Measurements from ENCODE around the gene GABARAP. TPM values are rescaled to one million over a fixed set of nuclear protein-coding genes. Genes with fewer than 3 reads are reported as not detected.
A peak's percentile ranks its signal among the peaks of the same experiment; 100 is the strongest.

The GABARAP gene
- total RNA-seq, 2 donors from 2014 or later: 187 to 446 TPM

- H3K27ac ChIP-seq: peak overlapping the region in 1 of 2 donors; percentile 3
Measured at GRCh38 chr17:7262935-7263800, 20.9 kb upstream of the GABARAP start.

DNA sequence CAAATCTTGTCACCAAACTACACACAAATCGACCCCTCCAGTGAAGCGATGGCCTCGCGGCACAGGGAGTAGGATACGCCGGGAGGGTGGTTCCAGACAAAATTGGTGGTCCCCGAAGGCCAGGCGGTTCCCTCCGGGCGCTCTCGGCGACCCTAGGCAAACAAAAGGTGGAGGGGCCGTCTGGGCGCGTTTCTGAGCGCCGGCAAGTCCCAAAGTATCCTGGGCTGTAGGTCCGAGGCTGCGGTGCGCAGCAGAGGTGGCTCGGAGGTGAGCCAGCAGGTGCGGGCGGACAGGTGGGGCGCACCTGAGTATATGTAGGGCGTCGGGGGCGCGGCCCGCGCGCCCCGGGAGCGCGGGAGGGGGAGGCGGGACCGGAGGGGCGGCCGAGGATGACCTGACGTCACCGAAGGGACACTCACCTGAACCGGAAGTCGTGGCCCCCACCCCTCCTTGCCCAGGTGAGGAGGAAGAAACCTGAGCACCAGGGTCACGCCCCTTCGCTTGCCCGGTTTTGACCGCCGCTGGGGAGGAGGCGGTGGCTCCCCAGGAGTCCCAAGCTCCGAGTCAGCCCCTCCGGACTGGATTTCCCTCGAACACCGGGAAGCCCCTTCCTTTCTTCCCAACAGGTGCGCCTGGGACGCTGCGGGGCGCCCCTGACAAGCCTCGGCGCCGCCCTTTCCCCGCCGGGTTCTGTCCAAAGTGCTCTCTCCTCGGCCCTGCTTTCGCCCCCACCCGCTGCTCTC lies 20.1 kb upstream of the GABARAP start, which contains the start of gene CLDN7:
Gene CLDN7, minus strand, starts transcription at position 287 of the 743 bp plus-strand sequence. CDS start 435 bp downstream, outside the sequence.
- H3K27me3 ChIP-seq (replicated peaks; ENCODE audit: insufficient read depth): peaks cover 12% of the 10 kb centered on the region
- H3K4me3 ChIP-seq: peak within 1 kb of the TSS; percentile 75
- no peaks in the 10 kb centered on the region for H3K9me3 ChIP-seq
- peaks cover 14% of the 10 kb centered on the region for H3K36me3 ChIP-seq
- DNase-seq (ENCODE audit: low spot score) (no peak), ATAC-seq (ENCODE audit: insufficient number of reproducible peaks, low FRiP score, low read depth) (no peak)
- peak within 1 kb of the TSS in 1 of 2 donors; percentile 3 for H3K27ac ChIP-seq
- peaks cover 11 to 25% of the 10 kb centered on the region in 2 donors for H3K4me1 ChIP-seq (ENCODE audit: control insufficient read depth in 1 of 2, low read depth in 2 of 2)
- no peak for TF ChIP-seq CTCF (IDR thresholded peaks at IDR 0.05)

More at GRCh38 chr17:7262935-7263800, 20.9 kb upstream of the GABARAP start:
- Histone ChIP-seq H3K27me3 (replicated peaks; ENCODE audit: insufficient read depth) (peaks cover 12% of the 10 kb centered on the region), H3K4me3 (peak overlapping the region; percentile 75), H3K36me3 (peaks cover 8% of the 10 kb centered on the region), H3K9me3 (no peaks in the 10 kb centered on the region), H3K4me1 (ENCODE audit: control insufficient read depth in 1 of 2, low read depth in 2 of 2) (peaks cover 11 to 25% of the 10 kb centered on the region in 2 donors)
- no peak for TF ChIP-seq CTCF (IDR thresholded peaks at IDR 0.05)
- no peak for ATAC-seq (ENCODE audit: insufficient number of reproducible peaks, low FRiP score, low read depth)
- DNase-seq (ENCODE audit: low spot score): no peak

- ATAC-seq (ENCODE audit: insufficient number of reproducible peaks, low FRiP score, low read depth): peak; percentile 1
- peaks cover 11 to 25% of the 10 kb centered on the region in 2 donors for H3K4me1 ChIP-seq (ENCODE audit: control insufficient read depth in 1 of 2, low read depth in 2 of 2)
- H3K9me3 ChIP-seq: no peaks in the 10 kb centered on the region
- DNase-seq (ENCODE audit: low spot score): no peak
- no peak overlapping the region for H3K27ac ChIP-seq
- peaks cover 15% of the 10 kb centered on the region for H3K36me3 ChIP-seq
- no peak for TF ChIP-seq CTCF (IDR thresholded peaks at IDR 0.05)
- H3K4me3 ChIP-seq: peak overlapping the region; percentile 75
- peaks cover 12% of the 10 kb centered on the region for H3K27me3 ChIP-seq (replicated peaks; ENCODE audit: insufficient read depth)
Measured at GRCh38 chr17:7261379-7262191, 19.3 kb upstream of the GABARAP start.

- H3K36me3 ChIP-seq: peaks cover 15% of the 10 kb centered on the region
- ATAC-seq (ENCODE audit: insufficient number of reproducible peaks, low FRiP score, low read depth): no peak
- peaks cover 12% of the 10 kb centered on the region for H3K27me3 ChIP-seq (replicated peaks; ENCODE audit: insufficient read depth)
- no peak for TF ChIP-seq CTCF (IDR thresholded peaks at IDR 0.05)
- no peaks in the 10 kb centered on the region for H3K9me3 ChIP-seq
- DNase-seq (ENCODE audit: low spot score): no peak
- peaks cover 11 to 25% of the 10 kb centered on the region in 2 donors for H3K4me1 ChIP-seq (ENCODE audit: control insufficient read depth in 1 of 2, low read depth in 2 of 2)
- H3K4me3 ChIP-seq: peak overlapping the region; percentile 75
- no peak overlapping the region for H3K27ac ChIP-seq
Measured at GRCh38 chr17:7260651-7261378, 18.6 kb upstream of the GABARAP start.

Measured in thoracic aorta (tissue), 2 donors.